ENCODE measurements around the gene MEGF6. TPM values are rescaled to one million over a fixed set of nuclear protein-coding genes. Genes with fewer than 3 reads are reported as not detected.

The MEGF6 gene
- total RNA-seq, 1 experiment from 2014 or later: 21.3 TPM

- Histone ChIP-seq H3K4ac (ENCODE audit: low read depth, low read length) (no peak overlapping the region), H4K20me1 (ENCODE audit: control insufficient read depth, insufficient read depth, insufficient read length) (peaks cover 3% of the 10 kb centered on the region), H3K4me1 (ENCODE audit: insufficient read depth, low read length) (no peaks in the 10 kb centered on the region), H3K4me2 (ENCODE audit: insufficient read depth, insufficient read length, low read length) (no peak overlapping the region), H3K27ac (ENCODE audit: insufficient read length, low read depth, low read length) (no peak overlapping the region), H3K18ac (ENCODE audit: insufficient read length, low read depth, low read length) (no peak overlapping the region), H3K79me1 (ENCODE audit: insufficient read depth, low read depth, low read length, poor library complexity, severe bottlenecking) (no peaks in the 10 kb centered on the region), H2BK20ac (ENCODE audit: low read depth, low read length, poor library complexity, severe bottlenecking) (no peak overlapping the region), H4K91ac (ENCODE audit: insufficient read length, low read depth, low read length) (no peak overlapping the region), H3K79me2 (ENCODE audit: insufficient read depth, low read length) (no peaks in the 10 kb centered on the region), H3K23me2 (ENCODE audit: insufficient read length, low read depth, low read length, poor library complexity, severe bottlenecking) (no peaks in the 10 kb centered on the region), H3K23ac (ENCODE audit: insufficient read length, low read depth, low read length) (no peak overlapping the region), H2AFZ (ENCODE audit: low read length) (no peak overlapping the region), H2BK15ac (ENCODE audit: low read depth, low read length) (no peak overlapping the region), H4K5ac (ENCODE audit: insufficient read length, low read depth, low read length) (no peak overlapping the region), H2BK12ac (ENCODE audit: insufficient read length, low read depth, low read length) (no peak overlapping the region), H3K9me3 (ENCODE audit: control insufficient read depth, low read depth, low read length) (no peaks in the 10 kb centered on the region), H3K9ac (ENCODE audit: extremely low read depth, insufficient read length, low read length) (no peak overlapping the region), H3K56ac (ENCODE audit: insufficient read length, low read depth, low read length) (no peak overlapping the region), H3K27me3 (ENCODE audit: insufficient read depth, low read length) (no peaks in the 10 kb centered on the region), H3T11ph (ENCODE audit: low read length) (no peak overlapping the region), H2AK5ac (ENCODE audit: insufficient read length, low read length) (no peak overlapping the region), H2BK120ac (ENCODE audit: low read depth, low read length, poor library complexity, severe bottlenecking) (no peak overlapping the region), H2BK5ac (ENCODE audit: insufficient read length, low read length) (no peak overlapping the region), H3K14ac (ENCODE audit: insufficient read depth, low read length) (no peak overlapping the region; the same call in 1 of the 2 replicates), H4K8ac (replicated peaks; ENCODE audit: insufficient read length, low read depth, low read length) (no peak overlapping the region)
- Mint-ChIP-seq H3K4me3 (no peak overlapping the region), H3K9me3 (peaks cover 0 to 3% of the 10 kb centered on the region in 2 experiments; a peak in 2 of 5 replicates), H3K27ac (no peak overlapping the region; a peak in 1 of 7 replicates), H3K36me3 (ENCODE audit: insufficient read depth in 1 of 3, low read depth in 3 of 3) (peaks cover 0 to 5% (median 5%) of the 10 kb centered on the region in 3 experiments; a peak in 5 of 7 replicates), H3K27me3 (ENCODE audit: low read depth) (no peaks in the 10 kb centered on the region), H3K4me1 (no peaks in the 10 kb centered on the region)
- no peak for TF ChIP-seq CTCF (conservative IDR thresholded peaks at IDR 0.05)
- no CpG with 5 or more reads among the region's 32 CpGs for WGBS (ENCODE audit: extremely low coverage, insufficient read length, low lambda C conversion rate)
- DNase-seq: no peak
Observed at GRCh38 chr1:3510136-3510955, 101.0 kb downstream of the MEGF6 start.
